ENCODE results near the gene SMYD3.
"Not testable (repeated sequence)": the region's sequence is repeated elsewhere in the genome, so short reads cannot be mapped to it uniquely, and the experiment has no call there.

The SMYD3 gene

DNA sequence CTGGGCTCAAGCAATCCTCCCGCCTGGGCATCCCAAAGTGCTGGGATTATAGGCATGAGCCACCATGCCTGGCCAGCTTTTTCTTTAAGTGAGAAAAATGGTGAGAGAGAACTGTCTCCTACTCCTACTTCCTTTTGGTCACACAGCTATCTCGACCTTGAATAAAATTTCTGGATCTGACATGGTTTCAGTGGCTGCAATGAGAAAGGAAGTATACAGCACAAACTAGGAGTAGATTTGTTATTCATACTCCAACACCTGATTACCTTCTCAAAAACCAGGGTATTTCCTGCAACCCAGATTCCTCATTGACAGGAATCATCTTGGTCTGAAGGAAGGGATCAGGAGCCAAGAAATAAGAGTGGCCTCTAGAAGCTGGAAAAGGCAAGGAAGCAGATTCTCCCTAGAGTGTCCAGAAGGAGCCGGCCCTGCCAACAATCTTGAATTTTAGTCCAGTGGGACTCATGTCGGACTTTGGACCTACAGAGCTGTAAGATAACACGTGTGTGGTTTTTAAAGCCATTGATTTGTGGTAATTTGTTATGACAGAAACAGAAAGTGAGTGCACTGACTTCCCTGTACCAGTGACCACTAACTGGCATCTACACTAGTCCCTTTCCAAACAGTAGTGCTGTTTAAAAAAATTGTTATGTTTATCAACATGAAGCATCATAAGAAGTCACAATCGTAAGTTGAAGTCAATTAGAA, 516.6 kb downstream of the SMYD3 start:
- no peak for DNase-seq (ENCODE audit: low read depth in 2 of 2)

DNA sequence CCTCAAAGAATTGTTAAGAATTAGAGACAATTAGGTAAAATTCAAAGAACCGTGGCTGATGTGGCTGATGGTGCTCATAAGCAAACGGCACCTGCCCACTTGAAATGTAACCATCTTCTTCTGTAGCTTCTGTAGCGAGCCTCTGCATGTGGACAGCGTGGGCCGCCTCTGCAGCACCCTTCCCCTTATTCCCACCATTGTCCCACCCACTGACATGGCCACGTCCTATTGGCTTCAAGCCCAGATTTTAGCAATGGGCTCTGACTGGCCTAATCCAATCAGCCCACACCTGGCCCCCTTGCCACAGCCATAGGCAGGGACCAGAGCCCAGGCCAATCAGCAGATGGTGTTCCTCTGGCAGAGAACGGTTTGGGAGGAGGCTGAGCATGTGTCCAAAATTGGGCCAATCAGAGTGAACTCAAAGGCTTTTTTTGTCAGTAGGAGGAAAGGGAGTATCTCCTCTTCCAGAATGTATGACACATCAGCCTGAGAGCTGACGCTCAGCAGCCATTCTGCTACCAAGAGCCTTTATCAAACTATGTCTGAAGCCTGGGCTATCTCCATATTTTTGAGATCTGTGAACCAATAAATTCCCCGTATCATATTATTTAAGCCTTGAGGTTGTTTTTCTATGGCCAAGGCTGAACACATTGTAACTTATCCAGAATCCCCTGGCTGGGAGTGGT, 518.5 kb downstream of the SMYD3 start:
- no peak for DNase-seq (ENCODE audit: low read depth in 2 of 2)

DNA sequence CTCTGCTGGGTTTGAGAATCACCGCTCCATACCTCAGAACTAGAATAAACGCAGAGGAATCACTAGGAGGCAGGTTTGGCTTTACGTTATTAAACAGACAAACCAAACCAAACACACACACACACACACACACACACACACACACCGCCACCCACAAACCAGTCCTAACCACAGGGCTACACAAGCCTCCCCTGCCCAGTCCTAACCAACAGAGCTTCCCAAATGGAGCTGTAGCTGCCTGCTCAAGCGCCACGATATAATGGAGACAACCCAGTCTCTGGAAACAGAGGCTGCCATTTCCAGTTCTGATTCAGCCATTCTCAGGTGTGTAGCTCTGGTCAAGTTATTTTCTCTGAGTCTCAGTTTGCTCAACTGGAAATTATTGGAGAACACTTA, 519.1 kb downstream of the SMYD3 start:
- DNase-seq (ENCODE audit: low read depth in 2 of 2): no peak

DNA sequence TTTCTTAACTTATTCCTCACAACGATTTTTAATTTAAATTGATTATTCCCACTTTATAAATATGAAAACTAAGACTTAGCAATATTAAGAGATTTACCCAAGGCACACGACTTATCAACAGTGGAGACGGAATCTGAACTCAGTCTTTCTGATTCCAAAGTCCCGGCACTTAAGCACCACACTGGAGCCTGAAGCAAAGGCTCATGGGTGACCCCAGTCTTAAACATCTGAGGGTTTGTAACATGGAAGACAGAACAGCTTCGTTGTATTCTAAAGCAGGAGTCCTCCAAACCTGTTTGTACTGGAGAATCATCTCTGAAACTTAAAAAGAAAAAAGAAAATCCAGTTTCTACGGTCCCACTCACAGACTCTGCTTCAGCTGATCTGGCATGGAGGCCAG, 519.5 kb downstream of the SMYD3 start:
- no peak for DNase-seq (ENCODE audit: low read depth in 2 of 2)

DNA sequence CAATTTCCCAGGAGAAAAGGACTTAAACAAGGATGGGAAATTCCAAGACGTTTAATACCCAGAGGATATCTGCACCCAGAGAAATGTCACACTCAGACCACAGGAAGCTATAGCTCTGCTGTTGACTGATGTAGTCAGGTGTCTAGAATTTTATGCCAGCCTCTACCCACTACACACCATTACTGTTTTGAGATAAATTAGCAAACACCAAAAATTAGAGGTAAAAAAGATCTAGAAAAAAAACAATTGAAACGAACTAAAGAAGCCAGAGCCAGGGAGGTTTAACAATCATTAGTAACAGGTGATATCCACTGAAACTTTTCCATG, 519.9 kb downstream of the SMYD3 start:
- no peak for DNase-seq (ENCODE audit: low read depth in 2 of 2)

DNA sequence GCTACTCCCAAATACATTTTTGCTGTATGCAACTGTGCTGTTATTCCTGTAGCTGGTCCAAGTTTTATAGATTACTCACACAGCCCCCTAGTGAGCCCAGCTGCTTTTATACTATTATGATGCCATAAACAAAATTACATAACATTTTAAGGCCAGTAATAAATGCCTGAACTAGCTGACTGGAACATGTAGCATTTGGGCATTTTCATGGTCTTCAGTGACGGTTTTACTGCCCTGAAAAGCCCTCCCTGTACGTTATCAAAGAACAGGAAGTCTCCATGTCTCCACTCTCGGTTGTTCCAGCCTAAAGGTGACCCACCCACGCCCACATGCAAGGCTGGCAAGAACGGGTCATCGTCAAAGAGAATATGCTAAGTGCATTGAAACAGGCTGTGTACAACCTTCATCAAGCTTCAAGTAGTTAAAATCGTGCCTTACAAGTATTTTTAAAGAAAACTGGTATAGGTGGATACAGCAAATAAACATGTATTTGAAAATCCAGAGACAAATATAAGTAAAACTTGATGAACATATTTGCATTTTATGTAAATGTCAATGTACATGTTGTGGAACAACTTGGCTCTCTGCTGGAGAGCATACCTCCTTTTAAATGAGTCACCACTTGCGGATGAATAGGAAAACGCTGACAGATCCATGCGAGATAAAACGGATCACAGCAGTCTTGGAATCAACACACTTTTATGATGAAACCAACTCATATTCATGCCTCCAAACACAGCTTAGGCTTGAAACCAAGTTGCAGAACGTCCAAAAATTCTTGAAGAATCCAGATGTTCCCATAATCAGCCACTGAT, 520.5 kb downstream of the SMYD3 start:
- no peak for DNase-seq (ENCODE audit: low read depth in 2 of 2)

DNA sequence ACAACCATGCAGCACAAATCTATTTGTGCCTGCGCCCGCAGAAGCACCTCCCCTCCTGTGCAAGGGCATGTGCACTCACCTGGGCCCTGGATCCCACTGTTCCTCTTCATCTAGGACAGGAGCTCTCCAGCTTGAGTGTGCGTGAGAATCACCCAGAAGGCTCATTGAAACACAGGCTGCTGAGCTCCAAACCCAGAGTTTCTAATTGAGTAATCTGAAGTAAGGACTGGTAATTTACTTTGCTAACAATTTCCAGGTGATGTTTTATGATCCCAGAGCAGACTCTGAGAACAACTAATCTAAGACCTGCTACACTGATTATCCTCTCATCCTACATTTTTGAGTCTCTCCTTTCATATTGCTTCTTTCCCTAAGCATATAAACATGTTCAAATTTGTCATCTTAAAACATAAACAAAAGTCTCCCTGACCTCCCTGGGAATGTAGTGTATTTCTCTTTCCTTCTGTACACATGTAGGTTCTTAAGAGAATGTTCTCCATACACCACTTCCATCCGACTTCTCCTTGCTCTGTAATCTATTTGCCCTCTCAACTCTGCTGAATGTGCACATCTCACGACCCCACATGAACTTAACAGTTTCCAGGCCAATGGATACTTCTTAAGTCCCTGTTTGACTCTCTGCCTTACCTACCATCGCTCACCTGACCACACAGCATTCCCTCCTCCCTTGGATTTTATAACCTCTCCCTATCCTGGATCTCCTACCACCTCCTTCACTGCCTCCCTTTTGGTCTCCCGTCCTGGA, 522.5 kb downstream of the SMYD3 start:
- no peak for DNase-seq (ENCODE audit: low read depth in 2 of 2)

DNA sequence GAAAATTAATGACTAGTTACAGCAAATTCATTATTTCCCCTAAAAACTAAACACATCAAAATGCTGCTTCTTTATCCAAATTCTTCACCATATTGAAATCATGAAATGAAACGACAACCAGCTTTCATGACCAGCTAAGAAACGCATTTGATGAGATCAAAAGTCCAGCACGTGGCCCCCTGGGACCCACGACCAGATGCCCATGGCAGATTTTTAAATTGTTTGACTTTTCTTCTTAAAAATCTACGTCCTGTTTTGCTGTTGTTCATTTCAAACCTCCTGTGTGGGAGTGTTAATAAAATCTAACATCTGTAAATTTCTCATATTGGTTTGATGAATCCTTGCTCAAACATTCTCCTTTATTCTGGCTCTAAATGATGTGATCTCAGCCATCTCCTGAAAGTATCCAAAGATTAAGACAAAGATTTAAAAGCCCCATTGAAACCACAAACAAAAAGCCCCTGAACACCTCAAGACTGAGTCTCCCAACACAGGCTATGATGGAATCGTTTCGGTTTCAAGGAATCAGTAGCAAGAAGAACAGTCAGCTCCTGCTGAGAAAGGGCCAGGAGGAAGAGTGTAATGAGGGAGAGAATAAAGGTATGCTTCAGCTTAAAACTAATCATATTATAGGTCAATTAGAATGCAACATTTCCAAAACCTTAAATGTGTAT, 523.6 kb downstream of the SMYD3 start:
- DNase-seq (ENCODE audit: low read depth in 2 of 2): no peak

DNA sequence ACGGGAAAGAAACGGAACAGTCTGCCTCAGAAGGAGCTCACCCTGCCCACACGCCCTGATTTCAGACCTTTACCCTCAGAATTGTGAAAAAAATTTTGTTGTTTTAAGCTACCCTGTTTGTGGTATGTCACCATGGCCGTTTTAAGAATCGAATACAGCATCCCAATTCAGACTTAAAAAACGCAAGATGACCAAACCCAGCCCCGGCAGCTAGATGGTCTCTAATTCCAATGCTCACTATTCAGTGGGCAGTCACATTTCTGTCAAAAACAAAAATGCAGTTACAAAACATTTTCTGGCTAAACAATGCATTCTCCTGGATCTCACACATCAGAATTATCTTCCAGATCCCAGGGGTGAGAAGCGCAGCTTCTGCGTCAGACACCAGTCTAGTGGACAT, 527.5 kb downstream of the SMYD3 start:
- DNase-seq (ENCODE audit: low read depth in 2 of 2): no peak

DNA sequence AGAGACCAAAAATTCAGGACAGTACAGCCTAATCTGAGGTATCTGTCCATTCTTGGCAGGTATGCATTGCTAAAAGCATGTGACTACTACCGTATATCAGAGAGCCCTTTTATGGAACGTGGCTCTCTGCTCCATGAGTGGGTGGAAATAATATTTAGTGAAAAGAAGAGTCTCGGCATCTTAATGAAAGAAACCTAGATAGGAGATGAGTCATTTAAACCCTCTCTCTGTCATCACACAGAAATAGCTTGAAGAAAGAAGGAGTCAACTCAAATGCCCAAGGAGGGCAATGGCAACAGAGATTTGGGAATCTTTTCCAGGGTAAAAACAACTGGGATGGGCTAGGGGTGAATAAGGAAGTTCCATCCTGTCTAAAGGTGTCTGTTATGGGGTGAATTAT, 528.2 kb downstream of the SMYD3 start:
- no peak for DNase-seq (ENCODE audit: low read depth in 2 of 2)

DNA sequence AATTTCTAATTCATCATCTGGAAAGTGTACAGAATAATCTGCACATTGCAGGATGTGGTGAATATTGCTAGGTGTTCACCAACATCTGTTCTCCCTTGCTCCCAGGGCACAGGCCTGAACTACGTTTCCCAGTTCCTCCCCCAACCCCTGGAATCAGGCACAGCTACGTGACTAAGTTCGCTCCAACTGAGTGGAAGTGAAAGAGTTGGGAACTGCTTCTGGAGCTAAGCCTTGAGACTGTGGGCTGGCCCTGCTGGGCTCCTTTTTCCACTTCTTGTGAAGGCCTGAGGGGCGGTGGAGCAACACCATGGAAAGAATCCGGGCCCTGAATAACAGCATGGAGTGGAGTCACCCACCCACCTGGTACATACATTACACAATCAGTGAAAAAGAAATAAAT, 534.6 kb downstream of the SMYD3 start:
- DNase-seq (ENCODE audit: low read depth in 2 of 2): no peak

DNA sequence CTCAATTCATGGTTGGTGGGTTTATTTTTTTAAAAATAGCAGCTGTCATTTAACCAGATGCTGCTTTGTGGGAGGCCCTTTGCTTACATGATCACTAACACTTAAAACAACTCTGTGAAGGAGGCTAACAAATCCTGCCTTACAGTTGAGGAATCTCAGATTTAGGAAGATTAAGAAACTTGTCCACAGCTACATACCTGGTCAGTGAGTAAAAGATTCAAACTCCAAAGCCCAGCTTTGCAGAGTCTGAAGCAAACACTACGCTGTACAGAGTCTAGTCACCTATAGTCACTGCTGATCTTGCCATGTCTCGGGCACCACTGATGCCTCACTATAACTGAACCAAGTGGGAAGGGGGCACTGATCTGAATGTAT, 535.4 kb downstream of the SMYD3 start:
- no peak for DNase-seq (ENCODE audit: low read depth in 2 of 2)

DNA sequence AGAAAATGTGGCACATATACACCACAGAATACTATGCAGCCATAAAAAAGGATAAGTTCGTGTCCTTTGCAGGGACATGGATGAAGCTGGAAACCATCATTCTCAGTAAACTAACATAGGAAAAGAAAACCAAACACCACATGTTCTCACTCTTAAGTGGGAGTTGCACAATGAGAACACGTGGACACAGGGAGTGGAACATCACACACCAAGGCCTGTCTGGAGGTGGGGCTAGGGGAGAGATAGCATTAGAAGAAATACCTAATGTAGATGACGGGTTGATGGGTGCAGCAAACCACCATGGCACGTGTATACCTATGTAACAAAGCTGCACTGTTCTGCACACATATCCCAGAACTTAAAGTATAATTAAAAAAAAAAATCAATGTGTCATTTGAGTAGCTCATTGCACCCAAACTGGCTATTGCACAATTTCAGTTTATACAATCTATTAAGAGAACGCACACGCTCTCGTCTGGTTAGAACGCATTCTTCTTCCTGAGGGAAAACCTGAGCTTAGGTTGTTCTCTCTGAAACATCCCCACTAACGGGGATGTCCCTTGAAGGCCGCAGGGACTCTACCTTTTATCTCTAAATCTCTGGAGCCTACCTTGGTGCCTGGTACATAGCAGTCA, 535.9 kb downstream of the SMYD3 start:
- not testable (repeated sequence) for DNase-seq (ENCODE audit: low read depth in 2 of 2)

DNA sequence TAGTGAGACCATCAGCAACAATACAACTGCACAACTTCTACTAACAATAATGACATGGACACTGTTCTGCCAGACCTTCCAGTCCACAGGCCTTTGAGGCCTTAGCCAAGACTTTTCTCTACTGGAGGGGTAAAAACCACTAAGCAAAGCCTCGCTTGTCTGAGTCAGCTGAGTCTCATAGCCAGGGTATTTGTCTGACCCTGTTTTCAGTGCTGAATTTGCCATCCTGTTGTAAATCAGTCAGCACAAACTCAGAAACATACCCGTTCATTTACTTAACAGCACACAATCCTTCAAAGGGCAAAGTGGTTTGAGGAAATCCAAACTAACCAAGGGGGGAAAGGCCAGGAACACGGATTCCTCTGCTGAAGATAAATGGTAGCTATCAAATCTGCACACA, 537.8 kb downstream of the SMYD3 start:
- DNase-seq (ENCODE audit: low read depth in 2 of 2): no peak

DNA sequence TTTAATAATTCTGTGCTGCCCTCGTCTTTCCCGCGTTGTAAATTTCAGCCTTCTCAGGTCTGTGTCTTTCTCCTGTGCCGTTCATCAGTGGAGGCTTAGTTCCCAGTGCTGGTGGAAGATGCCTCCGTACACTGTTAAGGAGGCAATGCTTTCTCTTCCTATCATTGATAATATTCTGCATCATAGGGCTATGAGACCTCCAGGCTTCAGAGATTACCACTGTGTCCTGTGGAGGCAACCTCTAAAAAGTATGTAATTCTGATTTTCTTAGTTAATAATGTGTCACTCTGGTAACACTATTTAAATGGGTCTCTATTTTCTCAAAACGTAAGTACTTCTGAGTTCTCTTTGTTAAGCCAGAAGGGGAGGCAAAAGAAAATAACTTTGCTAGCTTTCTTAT, 538.3 kb downstream of the SMYD3 start:
- DNase-seq (ENCODE audit: low read depth in 2 of 2): no peak

DNA sequence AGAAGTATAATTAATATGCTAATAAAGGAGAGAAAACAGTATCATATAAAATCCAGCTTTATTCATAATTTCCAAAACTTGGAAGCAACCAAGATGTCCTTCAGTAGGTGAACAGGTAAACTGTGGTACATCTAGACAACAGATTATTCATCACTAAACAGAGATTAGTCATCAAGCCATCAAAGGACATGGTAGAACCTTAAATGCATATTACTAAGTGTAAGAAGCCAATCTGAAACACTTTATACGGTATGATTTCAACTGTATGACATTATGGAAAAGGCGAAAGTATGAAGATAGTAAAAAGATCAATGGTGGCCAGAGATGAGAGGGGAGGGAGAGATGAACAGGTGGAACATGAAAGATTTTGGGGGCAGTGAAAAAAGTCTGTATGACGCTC, 541.7 kb downstream of the SMYD3 start:
- DNase-seq (ENCODE audit: low read depth in 2 of 2): no peak

DNA sequence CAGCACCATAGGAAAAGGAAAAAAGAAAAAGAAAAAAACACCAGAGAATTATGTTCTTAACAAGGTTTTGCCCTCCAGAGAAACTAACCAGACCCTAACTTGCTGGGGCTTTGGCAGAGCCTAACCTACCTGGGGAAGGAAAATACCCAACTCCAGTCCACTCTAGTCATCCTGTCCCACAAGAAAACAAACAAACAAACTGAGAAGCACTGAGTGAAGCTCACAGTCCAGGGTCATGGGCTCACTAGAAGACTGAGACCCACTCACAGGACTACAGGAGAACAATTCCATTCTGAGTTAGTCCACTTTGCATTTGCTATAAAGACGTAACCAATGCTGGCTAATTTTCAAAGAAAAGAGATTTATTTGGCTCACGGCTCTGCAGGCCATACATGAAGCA, 543.4 kb downstream of the SMYD3 start:
- DNase-seq (ENCODE audit: low read depth in 2 of 2): no peak

DNA sequence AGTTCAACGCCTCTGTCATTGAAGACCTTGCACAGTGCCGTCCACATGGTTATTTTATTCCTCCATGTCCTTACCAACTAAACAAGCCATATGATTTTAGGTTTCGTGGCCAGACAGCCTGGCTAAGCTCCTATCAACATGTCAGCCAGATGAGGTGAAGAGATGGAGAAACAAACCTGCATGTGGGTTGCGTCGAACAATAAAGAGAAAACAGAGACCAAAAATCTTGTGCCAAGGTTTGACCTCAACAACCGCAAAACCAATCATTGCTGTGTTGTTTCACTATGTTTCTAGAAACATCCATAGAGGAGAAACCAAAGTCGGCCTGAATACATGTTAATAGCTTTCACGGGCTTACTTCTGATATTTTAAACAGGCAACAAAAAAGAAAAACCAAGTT, 544.6 kb downstream of the SMYD3 start:
- no peak for DNase-seq (ENCODE audit: low read depth in 2 of 2)

DNA sequence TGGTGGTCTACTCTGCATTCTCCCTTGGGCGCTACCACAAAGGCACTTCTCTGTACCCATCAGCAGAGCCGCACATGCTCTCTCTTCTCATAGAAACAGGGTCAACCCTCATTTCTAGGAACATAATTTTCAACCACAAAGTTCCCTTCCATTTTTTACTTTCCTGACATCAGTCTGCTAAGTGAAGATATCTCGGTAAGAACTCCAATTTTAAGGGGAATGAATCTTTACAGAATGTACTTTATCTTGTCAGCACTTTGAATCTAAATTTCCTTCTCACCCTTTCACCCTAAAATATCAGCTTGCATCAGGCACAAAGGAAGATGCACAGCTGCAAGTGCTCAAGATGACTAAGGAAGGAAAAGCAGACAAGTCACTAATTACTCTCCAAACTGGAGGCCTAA, 545.9 kb downstream of the SMYD3 start:
- no peak for DNase-seq (ENCODE audit: low read depth in 2 of 2)

DNA sequence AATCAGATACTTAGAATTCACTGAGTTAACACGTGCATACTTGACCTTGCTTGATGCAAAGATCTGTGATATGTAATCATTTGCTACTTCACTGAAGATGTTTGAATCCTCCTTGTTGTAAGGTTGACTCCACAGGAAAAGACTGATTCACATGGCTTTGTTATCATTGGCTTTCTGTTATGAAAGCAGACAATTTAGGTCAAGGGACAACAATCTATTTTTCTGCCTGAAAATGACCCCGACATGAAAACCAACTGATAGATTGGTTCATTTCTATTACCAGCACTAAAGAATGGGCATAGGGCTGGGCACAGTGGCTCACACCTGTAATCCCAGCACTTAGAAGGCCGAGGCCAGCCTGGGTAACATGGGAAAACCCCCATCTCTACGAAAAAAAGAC, 546.9 kb downstream of the SMYD3 start:
- no peak for DNase-seq (ENCODE audit: low read depth in 2 of 2)

DNA sequence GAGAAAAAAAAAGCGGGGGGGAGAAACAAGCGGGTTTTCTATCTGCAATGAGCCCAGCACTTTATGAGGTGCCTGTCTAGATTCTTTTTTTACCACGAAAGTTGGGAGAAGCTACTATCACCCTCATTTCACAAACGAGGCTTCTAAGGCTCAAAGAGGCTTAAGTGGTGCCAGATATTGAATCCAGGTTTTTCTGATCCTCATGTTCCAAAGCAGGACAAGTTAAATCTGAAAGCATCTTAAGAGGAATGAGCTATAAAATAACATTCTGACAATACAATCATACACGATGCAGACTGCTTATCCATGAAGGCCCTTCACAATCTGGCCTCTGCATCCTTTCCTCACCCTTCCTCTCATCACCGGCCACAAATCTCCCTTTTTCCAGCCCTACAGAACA, 549.1 kb downstream of the SMYD3 start:
- no peak for DNase-seq (ENCODE audit: low read depth in 2 of 2)
